Gastrocnemius medialis (tissue), 4 donors: ENCODE measurements around the gene KAZN. TPM values are rescaled to one million over a fixed set of nuclear protein-coding genes. Genes with fewer than 3 reads are reported as not detected.
A peak's percentile ranks its signal among the peaks of the same experiment; 100 is the strongest.

Experiments used
- ATAC-seq, 2 donors: fragments of 150-250 bp; one replicate each; pipeline ENCODE4 v1.9.1; 2016
- DNase-seq, 2 donors: peaks; one replicate each; pipeline ENCODE4 v3.0.0-alpha.2; 2019
- H3K27ac ChIP-seq, 4 donors: fragments of 200-600 bp; sonication (generic); 1 replicate in 1 of 4; 2 replicates in 3 of 4; pipeline ENCODE4 v1.5.1; 2016 to 2018; ENCODE audit warnings: mild to moderate bottlenecking in 2 of 4, moderate library complexity in 1 of 4
- H3K27me3 ChIP-seq, 3 donors: fragments of 200-600 bp; sonication (generic) in 2 of 3; 1 replicate in 1 of 3; 2 replicates in 2 of 3; pipeline versions ENCODE4 v1.5.1 to v1.6.0; 2016 to 2019; ENCODE audit warnings: mild to moderate bottlenecking in 1 of 3, moderate library complexity in 1 of 3
- H3K36me3 ChIP-seq, 2 donors: fragments of 200-600 bp; sonication (generic) in 1 of 2; one replicate each; pipeline ENCODE4 v1.5.1; 2017 to 2018
- H3K4me1 ChIP-seq, 2 donors: fragments of 200-600 bp; sonication (generic) in 1 of 2; one replicate each; pipeline ENCODE4 v1.5.1; 2016 to 2017; ENCODE audit warnings: mild to moderate bottlenecking in 2 of 2
- H3K4me3 ChIP-seq, 4 donors: fragments of 200-600 bp; sonication (generic) in 3 of 4; 1 replicate in 1 of 4; 2 replicates in 3 of 4; pipeline ENCODE4 v1.5.1; 2016 to 2019; ENCODE audit warnings: mild to moderate bottlenecking in 2 of 4
- H3K9me3 ChIP-seq, 3 donors: fragments of 200-600 bp; sonication (generic) in 2 of 3; 1 replicate in 1 of 3; 2 replicates in 2 of 3; pipeline ENCODE4 v1.5.1; 2016 to 2019
- POLR2A ChIP-seq, 2 donors: fragments of 450-650 bp; IDR thresholded peaks; one replicate each; pipeline ENCODE4 v1.6.1; 2017; ENCODE audit warnings: antibody characterized with exemption in 2 of 2, mild to moderate bottlenecking in 2 of 2, moderate library complexity in 2 of 2
- in situ Hi-C, 4 donors: fragments of 200-750 bp; cut with MboI; loops; one replicate each; pipeline versions ENCODE4 v1.15.0 to v1.8.0; 2017; ENCODE audit warnings: low sequenced_read_pairs in 4 of 4
- intact Hi-C: fragments of 100-400 bp; cut with DNase I; formaldehyde crosslinking; loops from one replicate; pipeline ENCODE4 v1.15.1; 2023; ENCODE audit warnings: low total_unique reads
- total RNA-seq, 4 donors: library from RNA; depleted of rRNA; stranded (reverse); fragments of >200 nt; gene quantifications; one replicate each; pipeline versions ENCODE4 v1.1.0 to v1.2.3, GENCODE V29; 2016
- TF ChIP-seq, protein P1 (sequence below), 5 experiments: fragments of 450-650 bp in 3 of 5; fragments of 200-600 bp in 2 of 5; sonication (generic) in 2 of 5; IDR thresholded peaks in 4 of 5; conservative IDR thresholded peaks in 1 of 5; 1 replicate in 4 of 5; 2 replicates in 1 of 5; pipeline ENCODE4 v1.5.1; 2016 to 2019; ENCODE audit warnings: antibody characterized with exemption in 5 of 5, mild to moderate bottlenecking in 3 of 5, moderate library complexity in 3 of 5

KAZN gene
- total RNA-seq, 4 donors from 2014 or later, result 0.05 to 2.2 (median 1.00) TPM

DNA sequence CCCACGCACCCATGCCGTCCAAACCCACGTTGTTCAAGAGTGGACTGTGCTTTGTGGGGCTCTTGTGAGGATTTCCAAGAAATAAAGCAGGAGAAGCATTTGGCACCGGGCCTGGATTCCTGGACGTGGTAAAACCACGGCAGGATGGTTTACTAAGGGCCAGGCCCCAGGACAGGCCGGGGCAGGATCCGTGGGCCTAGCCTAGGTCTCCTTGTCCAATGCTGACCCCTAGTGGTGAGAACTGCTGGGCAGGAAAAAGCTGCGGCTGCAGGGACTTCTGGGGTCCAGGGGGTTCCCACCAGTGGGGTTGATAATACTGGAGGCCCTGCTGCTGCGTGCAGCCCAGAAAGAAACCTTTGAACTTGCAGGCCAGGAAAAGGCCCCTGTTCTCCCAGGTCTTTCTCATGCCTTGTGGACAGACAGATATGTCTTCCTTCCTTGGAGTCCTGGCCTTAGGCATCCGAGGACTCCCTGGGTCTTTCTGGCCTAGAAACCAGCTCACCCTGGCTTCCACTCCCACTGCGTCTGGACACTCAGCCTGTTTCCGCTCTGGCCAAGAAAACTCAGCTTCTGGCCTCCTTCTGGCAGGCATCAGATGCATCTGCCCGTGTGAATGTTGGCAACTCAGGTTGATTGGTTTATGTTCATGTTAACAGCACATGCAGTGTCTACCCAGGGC, 448.1 kb downstream of the KAZN start:
- Histone ChIP-seq H3K27ac (no peak overlapping the region), H3K4me3 (no peak overlapping the region), H3K36me3 (no peaks in the 10 kb centered on the region), H3K9me3 (no peaks in the 10 kb centered on the region), H3K27me3 (no peaks in the 10 kb centered on the region), H3K4me1 (no peaks in the 10 kb centered on the region)
- no peak for ATAC-seq
- DNase-seq, result peak in 1 of 2 donors; percentile 23
- in situ Hi-C loops, result loop anchor here in 2 of 4 donors (10.0 kb wide), 2 partner anchors 272 to 1082 kb away; no protein-coding TSS in a partner anchor
- intact Hi-C loops, result loop anchor here (10.0 kb wide), 1 partner anchor 1082 kb away; no protein-coding TSS in a partner anchor
- TF ChIP-seq POLR2A (IDR thresholded peaks at IDR 0.05), result no peak
- TF ChIP-seq, protein P1, sequence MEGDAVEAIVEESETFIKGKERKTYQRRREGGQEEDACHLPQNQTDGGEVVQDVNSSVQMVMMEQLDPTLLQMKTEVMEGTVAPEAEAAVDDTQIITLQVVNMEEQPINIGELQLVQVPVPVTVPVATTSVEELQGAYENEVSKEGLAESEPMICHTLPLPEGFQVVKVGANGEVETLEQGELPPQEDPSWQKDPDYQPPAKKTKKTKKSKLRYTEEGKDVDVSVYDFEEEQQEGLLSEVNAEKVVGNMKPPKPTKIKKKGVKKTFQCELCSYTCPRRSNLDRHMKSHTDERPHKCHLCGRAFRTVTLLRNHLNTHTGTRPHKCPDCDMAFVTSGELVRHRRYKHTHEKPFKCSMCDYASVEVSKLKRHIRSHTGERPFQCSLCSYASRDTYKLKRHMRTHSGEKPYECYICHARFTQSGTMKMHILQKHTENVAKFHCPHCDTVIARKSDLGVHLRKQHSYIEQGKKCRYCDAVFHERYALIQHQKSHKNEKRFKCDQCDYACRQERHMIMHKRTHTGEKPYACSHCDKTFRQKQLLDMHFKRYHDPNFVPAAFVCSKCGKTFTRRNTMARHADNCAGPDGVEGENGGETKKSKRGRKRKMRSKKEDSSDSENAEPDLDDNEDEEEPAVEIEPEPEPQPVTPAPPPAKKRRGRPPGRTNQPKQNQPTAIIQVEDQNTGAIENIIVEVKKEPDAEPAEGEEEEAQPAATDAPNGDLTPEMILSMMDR (IDR thresholded peaks at IDR 0.05 in 4 of 5, conservative IDR thresholded peaks at IDR 0.05 in 1 of 5), result peak; percentile 45 to 77 (median 68)

DNA sequence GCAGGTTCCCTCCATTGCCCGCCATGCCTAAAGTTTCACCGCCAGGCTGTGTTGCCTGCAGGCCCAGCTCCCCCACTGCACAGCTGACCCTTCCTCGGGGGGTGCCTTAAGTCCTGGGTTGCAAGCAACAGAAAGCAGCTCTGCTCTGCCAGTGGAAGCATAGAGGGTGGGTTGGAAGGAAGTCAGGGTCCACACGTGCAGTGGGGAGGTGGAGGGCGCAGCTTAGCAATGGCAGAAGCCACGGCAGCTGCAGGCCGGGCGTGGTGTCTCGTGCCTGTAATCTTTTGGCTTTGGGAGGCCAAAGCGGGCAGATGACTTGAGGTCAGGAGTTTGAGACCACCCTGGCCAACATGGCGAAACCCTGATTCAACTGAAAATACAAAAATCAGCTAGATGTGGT, 448.8 kb downstream of the KAZN start:
- intact Hi-C loops (loop anchor here (10.0 kb wide), 1 partner anchor 1082 kb away; no protein-coding TSS in a partner anchor), in situ Hi-C loops (loop anchor here in 2 of 4 donors (10.0 kb wide), 2 partner anchors 272 to 1082 kb away; no protein-coding TSS in a partner anchor)
- ATAC-seq (no peak), DNase-seq (no peak)
- TF ChIP-seq POLR2A (IDR thresholded peaks at IDR 0.05), result no peak
- TF ChIP-seq, protein P1 (IDR thresholded peaks at IDR 0.05 in 4 of 5, conservative IDR thresholded peaks at IDR 0.05 in 1 of 5), result no peak
- Histone ChIP-seq H3K4me1 (no peaks in the 10 kb centered on the region), H3K9me3 (no peaks in the 10 kb centered on the region), H3K27ac (no peak overlapping the region), H3K27me3 (no peaks in the 10 kb centered on the region), H3K4me3 (no peak overlapping the region), H3K36me3 (no peaks in the 10 kb centered on the region)

DNA sequence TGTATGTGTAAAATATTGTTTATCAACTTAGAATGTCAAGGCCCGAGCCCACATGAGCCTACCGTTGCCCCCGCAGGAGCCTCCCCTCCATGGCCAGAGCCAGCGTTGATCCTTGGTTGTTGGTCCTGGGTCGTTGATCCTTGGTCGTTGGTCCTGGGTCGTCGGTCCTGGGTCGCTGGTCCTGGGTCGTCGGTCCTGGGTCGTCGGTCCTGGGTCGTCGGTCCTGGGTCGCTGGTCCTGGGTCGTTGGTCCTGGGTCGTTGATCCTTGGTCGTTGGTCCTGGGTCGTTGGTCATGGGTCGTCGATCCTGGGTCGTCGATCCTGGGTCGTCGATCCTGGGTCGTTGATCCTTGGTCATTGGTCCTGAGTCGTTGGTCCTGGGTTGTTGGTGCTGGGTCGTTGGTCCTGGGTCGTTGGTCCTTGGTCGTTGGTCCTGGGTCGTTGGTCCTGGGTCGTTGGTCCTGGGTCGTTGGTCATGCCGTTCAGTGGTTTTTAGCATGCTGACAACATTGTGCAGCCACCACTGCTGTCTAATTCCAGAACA, 450.0 kb downstream of the KAZN start:
- no peak for TF ChIP-seq POLR2A (IDR thresholded peaks at IDR 0.05)
- TF ChIP-seq, protein P1 (IDR thresholded peaks at IDR 0.05 in 4 of 5, conservative IDR thresholded peaks at IDR 0.05 in 1 of 5), result no peak
- intact Hi-C loops (loop anchor here (10.0 kb wide), 1 partner anchor 1084 kb away; no protein-coding TSS in a partner anchor), in situ Hi-C loops (loop anchor here in 2 of 4 donors (10.0 kb wide), 2 partner anchors 274 to 1084 kb away; no protein-coding TSS in a partner anchor)

DNA sequence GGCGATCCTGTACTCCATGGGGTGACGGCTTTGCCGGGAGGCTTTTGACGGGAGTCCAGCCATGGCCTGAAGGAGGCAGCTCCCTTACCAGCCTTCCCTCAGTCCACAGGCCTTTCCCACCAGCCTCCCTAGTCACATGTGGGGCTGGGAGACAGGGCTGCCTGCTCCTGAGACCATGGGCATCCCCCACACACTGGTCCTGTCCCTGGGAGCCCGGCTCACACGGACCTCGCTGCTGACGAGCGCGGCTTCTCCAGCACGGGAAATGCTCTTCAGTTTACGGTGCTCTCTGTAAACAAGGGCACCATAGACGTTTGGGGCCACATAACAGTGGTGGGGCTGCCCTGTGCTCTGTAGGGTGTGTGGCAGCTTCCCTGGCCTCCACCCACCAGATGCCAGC, 450.6 kb downstream of the KAZN start:
- Histone ChIP-seq H3K4me3 (no peak overlapping the region), H3K4me1 (no peaks in the 10 kb centered on the region), H3K27ac (no peak overlapping the region), H3K9me3 (no peaks in the 10 kb centered on the region), H3K36me3 (no peaks in the 10 kb centered on the region), H3K27me3 (no peaks in the 10 kb centered on the region)
- TF ChIP-seq POLR2A (IDR thresholded peaks at IDR 0.05), result no peak
- TF ChIP-seq, protein P1 (IDR thresholded peaks at IDR 0.05 in 4 of 5, conservative IDR thresholded peaks at IDR 0.05 in 1 of 5), result no peak
- no peak for ATAC-seq
- intact Hi-C loops, result loop anchor here (10.0 kb wide), 1 partner anchor 1084 kb away; no protein-coding TSS in a partner anchor
- DNase-seq, result no peak
- in situ Hi-C loops, result loop anchor here in 2 of 4 donors (10.0 kb wide), 2 partner anchors 274 to 1084 kb away; no protein-coding TSS in a partner anchor

More for the DNA sequence above, 450.0 kb downstream of the KAZN start:
- no peak for ATAC-seq
- Histone ChIP-seq H3K27ac (no peak overlapping the region), H3K4me3 (no peak overlapping the region), H3K27me3 (no peaks in the 10 kb centered on the region), H3K9me3 (no peaks in the 10 kb centered on the region), H3K36me3 (no peaks in the 10 kb centered on the region), H3K4me1 (no peaks in the 10 kb centered on the region)
- no peak for DNase-seq
